ENCODE results near the gene ATP2B2. TPM values are rescaled to one million over a fixed set of nuclear protein-coding genes. Genes with fewer than 3 reads are reported as not detected.

ATP2B2 gene
- total and polyA plus RNA-seq, 2 experiments from 2014 or later, result 0.42 to 0.63 TPM

DNA sequence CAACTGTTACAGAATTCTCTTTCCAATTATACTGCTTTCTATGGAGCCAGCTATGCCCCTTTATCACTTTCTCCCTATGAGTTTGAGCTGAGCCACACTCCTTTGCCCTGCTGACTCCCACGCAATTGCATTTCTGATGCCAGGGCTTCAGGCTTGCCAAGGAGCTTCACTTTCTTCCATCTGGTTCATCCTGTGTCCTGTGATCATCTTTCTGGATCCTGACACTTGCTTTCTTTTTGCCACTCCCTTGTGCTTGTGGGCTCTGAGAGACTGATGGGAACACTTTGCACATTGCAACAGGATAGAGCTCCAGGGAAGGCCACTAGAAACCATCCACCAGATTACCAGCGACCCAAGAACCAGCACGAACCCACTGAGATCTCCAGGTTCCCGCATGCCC, 107.5 kb downstream of the ATP2B2 start:
- H3K4me3 ChIP-seq, result no peak overlapping the region
- H3K27me3 ChIP-seq (ENCODE audit: insufficient read depth), result no peaks in the 10 kb centered on the region
- no peaks in the 10 kb centered on the region for H3K9me3 Mint-ChIP-seq
- no peak overlapping the region for H2AFZ ChIP-seq
- TF ChIP-seq, protein P1, sequence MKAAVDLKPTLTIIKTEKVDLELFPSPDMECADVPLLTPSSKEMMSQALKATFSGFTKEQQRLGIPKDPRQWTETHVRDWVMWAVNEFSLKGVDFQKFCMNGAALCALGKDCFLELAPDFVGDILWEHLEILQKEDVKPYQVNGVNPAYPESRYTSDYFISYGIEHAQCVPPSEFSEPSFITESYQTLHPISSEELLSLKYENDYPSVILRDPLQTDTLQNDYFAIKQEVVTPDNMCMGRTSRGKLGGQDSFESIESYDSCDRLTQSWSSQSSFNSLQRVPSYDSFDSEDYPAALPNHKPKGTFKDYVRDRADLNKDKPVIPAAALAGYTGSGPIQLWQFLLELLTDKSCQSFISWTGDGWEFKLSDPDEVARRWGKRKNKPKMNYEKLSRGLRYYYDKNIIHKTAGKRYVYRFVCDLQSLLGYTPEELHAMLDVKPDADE (IDR thresholded peaks at IDR 0.05), result no peak
- no peak for TF ChIP-seq REST (IDR thresholded peaks at IDR 0.05; ENCODE audit: unreplicated experiment)
- TF ChIP-seq ZNF462 (CRISPR knock-in tag; IDR thresholded peaks at IDR 0.05), result no peak
- TF ChIP-seq NANOG (IDR thresholded peaks at IDR 0.05; ENCODE audit: borderline replicate concordance), result no peak
- no peak for TF ChIP-seq EZH2 (IDR thresholded peaks at IDR 0.05; ENCODE audit: low read depth, unreplicated experiment)
- no peak for TF ChIP-seq ZNF331 (CRISPR knock-in tag; IDR thresholded peaks at IDR 0.05; ENCODE audit: low read depth)
- TF ChIP-seq, protein P2, sequence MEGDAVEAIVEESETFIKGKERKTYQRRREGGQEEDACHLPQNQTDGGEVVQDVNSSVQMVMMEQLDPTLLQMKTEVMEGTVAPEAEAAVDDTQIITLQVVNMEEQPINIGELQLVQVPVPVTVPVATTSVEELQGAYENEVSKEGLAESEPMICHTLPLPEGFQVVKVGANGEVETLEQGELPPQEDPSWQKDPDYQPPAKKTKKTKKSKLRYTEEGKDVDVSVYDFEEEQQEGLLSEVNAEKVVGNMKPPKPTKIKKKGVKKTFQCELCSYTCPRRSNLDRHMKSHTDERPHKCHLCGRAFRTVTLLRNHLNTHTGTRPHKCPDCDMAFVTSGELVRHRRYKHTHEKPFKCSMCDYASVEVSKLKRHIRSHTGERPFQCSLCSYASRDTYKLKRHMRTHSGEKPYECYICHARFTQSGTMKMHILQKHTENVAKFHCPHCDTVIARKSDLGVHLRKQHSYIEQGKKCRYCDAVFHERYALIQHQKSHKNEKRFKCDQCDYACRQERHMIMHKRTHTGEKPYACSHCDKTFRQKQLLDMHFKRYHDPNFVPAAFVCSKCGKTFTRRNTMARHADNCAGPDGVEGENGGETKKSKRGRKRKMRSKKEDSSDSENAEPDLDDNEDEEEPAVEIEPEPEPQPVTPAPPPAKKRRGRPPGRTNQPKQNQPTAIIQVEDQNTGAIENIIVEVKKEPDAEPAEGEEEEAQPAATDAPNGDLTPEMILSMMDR (conservative IDR thresholded peaks at IDR 0.05; ENCODE audit: low read depth in 2 of 2), result no peak
- TF ChIP-seq ZNF114 (CRISPR knock-in tag; IDR thresholded peaks at IDR 0.05), result no peak
- no peaks in the 10 kb centered on the region for H3K79me2 ChIP-seq (replicated peaks; ENCODE audit: insufficient read depth)
- no peak overlapping the region for H3K27ac Mint-ChIP-seq
- DNase-seq (ENCODE audit: low spot score), result no peak
- no peaks in the 10 kb centered on the region for H3K36me3 ChIP-seq (ENCODE audit: insufficient read depth)
- no peaks in the 10 kb centered on the region for H3K9me2 ChIP-seq (ENCODE audit: insufficient read depth)
- no peak overlapping the region for H3K27ac ChIP-seq (ENCODE audit: low read depth)
- H3K4me1 ChIP-seq (ENCODE audit: insufficient read depth), result peaks cover 20% of the 10 kb centered on the region; the same call in 1 of the 2 replicates
- H3K4me1 Mint-ChIP-seq, result peaks cover 41% of the 10 kb centered on the region
- H3F3A ChIP-seq (replicated peaks; ENCODE audit: low read depth), result no peaks in the 10 kb centered on the region
- no peak for ATAC-seq
- H3K27me3 Mint-ChIP-seq (ENCODE audit: insufficient read depth, low read depth, poor library complexity), result peaks cover 7% of the 10 kb centered on the region
- H3K4me2 ChIP-seq, result no peak overlapping the region
- H3K4me3 Mint-ChIP-seq, result no peak overlapping the region
- H3K36me3 Mint-ChIP-seq (ENCODE audit: low read depth), result no peaks in the 10 kb centered on the region; the same call in 2 of the 3 replicates
- H4K20me1 ChIP-seq (replicated peaks; ENCODE audit: insufficient read depth), result no peaks in the 10 kb centered on the region

Measured in GM23338 (cell line).